Adipocyte (in vitro differentiated cells): ENCODE measurements around the gene XKR8.

Source experiments
- DNase-seq: peaks from one replicate; pipeline ENCODE4 v3.0.0-alpha.2; 2015; ENCODE audit warnings: low read depth
- H3K27me3 ChIP-seq: replicated peaks from 2 replicates; pipeline ENCODE4 v1.7.0; 2013; ENCODE audit warnings: mild to moderate bottlenecking, low read length, moderate library complexity; ENCODE audit not compliant: control insufficient read depth, insufficient read depth
- H3K36me3 ChIP-seq: 2 replicates; pipeline ENCODE4 v1.7.0; 2013; ENCODE audit warnings: low read length, mild to moderate bottlenecking, moderate library complexity; ENCODE audit not compliant: control insufficient read depth, insufficient read depth, severe bottlenecking
- H3K4me1 ChIP-seq: 2 replicates; pipeline ENCODE4 v1.7.0; 2013; ENCODE audit warnings: mild to moderate bottlenecking, low read length, moderate library complexity; ENCODE audit not compliant: control insufficient read depth, insufficient read depth
- H3K4me3 ChIP-seq: 2 replicates; pipeline ENCODE4 v1.7.0; 2013; ENCODE audit warnings: mild to moderate bottlenecking, low read length, moderate library complexity
- H3K9ac ChIP-seq: 2 replicates; pipeline ENCODE4 v1.7.0; 2013; ENCODE audit warnings: mild to moderate bottlenecking, low read length, moderate library complexity
- H3K9me3 ChIP-seq: 2 replicates; pipeline ENCODE4 v1.7.0; 2013; ENCODE audit warnings: mild to moderate bottlenecking, low read length, moderate library complexity; ENCODE audit not compliant: control insufficient read depth

XKR8 gene

GRCh38 chr1:27971674-27972073 is 11.9 kb downstream of the XKR8 start:
- H3K9ac ChIP-seq, result no peak overlapping the region
- no peaks in the 10 kb centered on the region for H3K9me3 ChIP-seq
- peaks cover 47% of the 10 kb centered on the region for H3K4me1 ChIP-seq
- H3K27me3 ChIP-seq, result no peaks in the 10 kb centered on the region
- peaks cover 25% of the 10 kb centered on the region for H3K36me3 ChIP-seq
- H3K4me3 ChIP-seq, result no peak overlapping the region
- DNase-seq, result peak; percentile 37

- H3K36me3 ChIP-seq, result peaks cover 24% of the 10 kb centered on the region
- no peaks in the 10 kb centered on the region for H3K9me3 ChIP-seq
- no peak for DNase-seq
- H3K4me3 ChIP-seq, result no peak overlapping the region
- no peaks in the 10 kb centered on the region for H3K27me3 ChIP-seq
- H3K4me1 ChIP-seq, result peaks cover 47% of the 10 kb centered on the region
- H3K9ac ChIP-seq, result no peak overlapping the region
Observed at GRCh38 chr1:27972141-27972540, 12.4 kb downstream of the XKR8 start.

- H3K4me1 ChIP-seq, result peaks cover 29% of the 10 kb centered on the region
- no peak for DNase-seq
- H3K36me3 ChIP-seq, result peaks cover 27% of the 10 kb centered on the region
- H3K27me3 ChIP-seq, result no peaks in the 10 kb centered on the region
- H3K9ac ChIP-seq, result no peak overlapping the region
- no peaks in the 10 kb centered on the region for H3K9me3 ChIP-seq
- H3K4me3 ChIP-seq, result no peak overlapping the region
Observed at GRCh38 chr1:27973771-27974416, 14.1 kb downstream of the XKR8 start.

- no peak overlapping the region for H3K4me3 ChIP-seq
- no peak overlapping the region for H3K9ac ChIP-seq
- no peaks in the 10 kb centered on the region for H3K27me3 ChIP-seq
- peaks cover 29% of the 10 kb centered on the region for H3K4me1 ChIP-seq
- peaks cover 27% of the 10 kb centered on the region for H3K36me3 ChIP-seq
- no peak for DNase-seq
- H3K9me3 ChIP-seq, result no peaks in the 10 kb centered on the region
Observed at GRCh38 chr1:27974417-27974781, 14.6 kb downstream of the XKR8 start.

- peaks cover 25% of the 10 kb centered on the region for H3K36me3 ChIP-seq
- H3K9me3 ChIP-seq, result no peaks in the 10 kb centered on the region
- no peaks in the 10 kb centered on the region for H3K27me3 ChIP-seq
- H3K4me3 ChIP-seq, result no peak overlapping the region
- H3K4me1 ChIP-seq, result peaks cover 23% of the 10 kb centered on the region
- H3K9ac ChIP-seq, result peak overlapping the region; percentile 23
- DNase-seq, result peak; percentile 88
Observed at GRCh38 chr1:27979151-27979858, 19.5 kb downstream of the XKR8 start.

GRCh38 chr1:27979859-27980201 is 20.1 kb downstream of the XKR8 start:
- H3K9ac ChIP-seq, result peak overlapping the region; percentile 58
- H3K4me1 ChIP-seq, result peaks cover 23% of the 10 kb centered on the region
- H3K36me3 ChIP-seq, result peaks cover 20% of the 10 kb centered on the region
- H3K4me3 ChIP-seq, result no peak overlapping the region
- no peak for DNase-seq
- no peaks in the 10 kb centered on the region for H3K9me3 ChIP-seq
- H3K27me3 ChIP-seq, result no peaks in the 10 kb centered on the region

- H3K9me3 ChIP-seq, result no peaks in the 10 kb centered on the region
- H3K36me3 ChIP-seq, result peaks cover 18% of the 10 kb centered on the region
- no peak for DNase-seq
- H3K4me1 ChIP-seq, result peaks cover 23% of the 10 kb centered on the region
- H3K4me3 ChIP-seq, result no peak overlapping the region
- H3K9ac ChIP-seq, result peak overlapping the region; percentile 58
- H3K27me3 ChIP-seq, result no peaks in the 10 kb centered on the region
Observed at GRCh38 chr1:27980216-27980845, 20.6 kb downstream of the XKR8 start.

GRCh38 chr1:27981145-27981544 is 21.4 kb downstream of the XKR8 start:
- Histone ChIP-seq H3K9ac (peak overlapping the region; percentile 30), H3K27me3 (no peaks in the 10 kb centered on the region)
- no peak for DNase-seq

GRCh38 chr1:27990920-27991537 is 31.3 kb downstream of the XKR8 start:
- H3K27me3 ChIP-seq, result no peaks in the 10 kb centered on the region
- H3K9ac ChIP-seq, result no peak overlapping the region
- no peak overlapping the region for H3K4me3 ChIP-seq
- H3K36me3 ChIP-seq, result peaks cover 75% of the 10 kb centered on the region
- no peaks in the 10 kb centered on the region for H3K4me1 ChIP-seq
- H3K9me3 ChIP-seq, result no peaks in the 10 kb centered on the region
- no peak for DNase-seq

More at GRCh38 chr1:27981145-27981544, 21.4 kb downstream of the XKR8 start:
- Histone ChIP-seq H3K36me3 (peaks cover 15% of the 10 kb centered on the region), H3K9me3 (no peaks in the 10 kb centered on the region), H3K4me3 (no peak overlapping the region), H3K4me1 (peaks cover 23% of the 10 kb centered on the region)

- H3K4me3 ChIP-seq, result no peak overlapping the region
- no peaks in the 10 kb centered on the region for H3K4me1 ChIP-seq
- H3K9me3 ChIP-seq, result no peaks in the 10 kb centered on the region
- H3K9ac ChIP-seq, result no peak overlapping the region
- no peaks in the 10 kb centered on the region for H3K27me3 ChIP-seq
- DNase-seq, result no peak
- H3K36me3 ChIP-seq, result peaks cover 81% of the 10 kb centered on the region
Observed at GRCh38 chr1:27992276-27992675, 32.5 kb downstream of the XKR8 start.

GRCh38 chr1:27993241-27993640 is 33.5 kb downstream of the XKR8 start:
- H3K4me3 ChIP-seq, result no peak overlapping the region
- H3K9ac ChIP-seq, result no peak overlapping the region
- H3K27me3 ChIP-seq, result no peaks in the 10 kb centered on the region
- no peaks in the 10 kb centered on the region for H3K9me3 ChIP-seq
- peaks cover 82% of the 10 kb centered on the region for H3K36me3 ChIP-seq
- no peaks in the 10 kb centered on the region for H3K4me1 ChIP-seq
- DNase-seq, result no peak
